Panc1 (cell line): ENCODE measurements around the gene EVL. TPM values are rescaled to one million over a fixed set of nuclear protein-coding genes. Genes with fewer than 3 reads are reported as not detected.
A peak's percentile ranks its signal among the peaks of the same experiment; 100 is the strongest.

Experiments used
- ATAC-seq: fragments of 200-7000 bp; cut with Tn5 transposase; 2 replicates; pipeline ENCODE4 v1.9.1; 2020; ENCODE audit warnings: mild to moderate bottlenecking, moderate library complexity
- BruUV-seq: library from RNA; stranded (reverse); fragments of 400-500 nt; replicated peaks from 2 replicates; lab custom pipeline; 2021; lab: Mats Ljungman, UMichigan
- CTCF ChIA-PET: fragments of 300-600 bp; sonication (Branson Sonifier 250); formaldehyde crosslinking; loops from one replicate; lab custom pipeline; 2022; ENCODE audit warnings: antibody characterized with exemption; lab: Charles Lee
- POLR2A ChIA-PET: fragments of 300-600 bp; sonication (Branson Sonifier 250); formaldehyde crosslinking; loops from one replicate; lab custom pipeline; 2022; ENCODE audit warnings: antibody characterized with exemption; lab: Charles Lee
- DNase-seq: peaks from one replicate; pipeline ENCODE4 v3.0.0-alpha.2; 2010; ENCODE audit warnings: low read depth, low spot score
- H3K27ac ChIP-seq: 2 replicates; pipeline ENCODE4 v1.5.1; 2011; ENCODE audit warnings: mild to moderate bottlenecking, low read length, inconsistent platforms
- H3K27me3 ChIP-seq: fragments of 200-500 bp; sonication (Bioruptor generic); 2 replicates; pipeline ENCODE4 v1.6.0; 2014; ENCODE audit warnings: low read length, inconsistent platforms; ENCODE audit not compliant: control insufficient read depth, insufficient read depth
- H3K36me3 ChIP-seq: fragments of 200-500 bp; sonication (Bioruptor generic); 2 replicates; pipeline ENCODE4 v1.5.1; 2014; ENCODE audit warnings: inconsistent platforms, mild to moderate bottlenecking, low read length, moderate library complexity; ENCODE audit not compliant: control insufficient read depth, insufficient read depth
- H3K4me1 ChIP-seq: 2 replicates; pipeline ENCODE4 v1.5.1; 2011; ENCODE audit warnings: inconsistent platforms, mild to moderate bottlenecking, low read length, moderate library complexity; ENCODE audit not compliant: control insufficient read depth, insufficient read depth
- H3K4me3 ChIP-seq, 2 experiments: 2 replicates each; pipeline ENCODE4 v1.5.1; 2011 to 2012; ENCODE audit warnings: low read depth in 2 of 2, low read length in 2 of 2, mild to moderate bottlenecking in 2 of 2, inconsistent platforms in 1 of 2, moderate library complexity in 1 of 2
- H3K9me3 ChIP-seq: fragments of 200-500 bp; sonication (Bioruptor generic); 2 replicates; pipeline ENCODE4 v1.5.1; 2014; ENCODE audit warnings: low read depth, mild to moderate bottlenecking, inconsistent platforms, low read length, moderate library complexity; ENCODE audit not compliant: control insufficient read depth, insufficient read depth
- POLR2AphosphoS5 ChIP-seq: IDR thresholded peaks from 2 replicates; pipeline ENCODE4 v1.6.1; 2012; ENCODE audit warnings: mild to moderate bottlenecking, low read depth, low read length, moderate library complexity
- SIN3A ChIP-seq: IDR thresholded peaks from 2 replicates; pipeline ENCODE4 v1.6.1; 2012; ENCODE audit warnings: low read depth, mild to moderate bottlenecking, low read length, moderate library complexity, borderline replicate concordance; ENCODE audit not compliant: insufficient read depth
- TCF7L2 ChIP-seq: IDR thresholded peaks from 2 replicates; pipeline ENCODE4 v1.6.1; 2011; ENCODE audit warnings: mild to moderate bottlenecking, low read depth, low read length, inconsistent platforms
- in situ Hi-C: cut with HindIII; loops from 2 replicates; pipeline ENCODE4 v1.10.0; 2016; ENCODE audit warnings: low sequenced_read_pairs, low pct_unique_long_range_greater_than_20kb
- intact Hi-C: fragments of 100-400 bp; cut with micrococcal nuclease; formaldehyde crosslinking; loops from one replicate; pipeline ENCODE4 v1.10.0; 2022; ENCODE audit not compliant: unreplicated experiment
- total RNA-seq: library from RNA; stranded (reverse); gene quantifications from one replicate; pipeline ENCODE4 v1.2.1, GENCODE V29; 2021; ENCODE audit not compliant: unreplicated experiment
- TF ChIP-seq, protein P1 (sequence below), 2 experiments: IDR thresholded peaks; 2 replicates each; pipeline ENCODE4 v1.6.1; 2011 to 2012; ENCODE audit warnings: low read depth in 2 of 2, control low read depth in 1 of 2, low read length in 1 of 2, mild to moderate bottlenecking in 1 of 2, moderate library complexity in 1 of 2; ENCODE audit not compliant: insufficient read depth in 1 of 2
- TF ChIP-seq, protein P2 (sequence below): fragments of 450-650 bp; IDR thresholded peaks from 2 replicates; pipeline ENCODE4 v1.5.1; 2017; ENCODE audit warnings: mild to moderate bottlenecking

The EVL gene
- total RNA-seq, 1 experiment from 2014 or later = 38.3 TPM

DNA sequence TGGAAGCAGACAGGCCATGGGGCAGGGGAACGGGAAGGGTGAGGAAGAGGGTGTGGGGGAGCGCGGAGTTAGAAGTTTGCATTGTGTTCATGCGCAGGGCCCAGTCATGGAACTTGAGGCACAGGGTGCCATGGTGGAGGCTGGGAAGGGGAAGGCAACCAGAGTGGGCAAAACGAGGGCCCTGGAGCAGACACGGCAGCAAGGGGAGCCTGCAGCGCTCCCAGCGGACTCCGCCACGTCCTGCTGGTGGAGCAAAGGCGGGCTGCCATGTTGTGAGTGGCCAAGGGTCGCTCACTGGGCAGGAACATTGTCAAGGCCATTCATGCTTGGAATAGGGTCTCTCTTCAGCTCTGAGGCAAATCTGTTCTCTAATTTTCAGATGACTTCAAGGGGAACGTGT is 73.7 kb downstream of the EVL start:
- in situ Hi-C loops (no loop called here), intact Hi-C loops (no loop called here)
- H3K9me3 ChIP-seq = no peaks in the 10 kb centered on the region
- no peak for TF ChIP-seq TCF7L2
- no peak for DNase-seq
- H3K4me1 ChIP-seq = no peaks in the 10 kb centered on the region
- H3K4me3 ChIP-seq = no peak overlapping the region
- H3K27ac ChIP-seq = no peak overlapping the region
- no peak for ATAC-seq
- H3K36me3 ChIP-seq = no peaks in the 10 kb centered on the region
- BruUV-seq = no TSS peak
- no peaks in the 10 kb centered on the region for H3K27me3 ChIP-seq
- ChIA-PET CTCF (interaction anchor here (1.2 kb wide), 1 partner anchor 26 kb away, joined by 3 read pairs; no protein-coding TSS in a partner anchor), POLR2A (no interaction called here)

DNA sequence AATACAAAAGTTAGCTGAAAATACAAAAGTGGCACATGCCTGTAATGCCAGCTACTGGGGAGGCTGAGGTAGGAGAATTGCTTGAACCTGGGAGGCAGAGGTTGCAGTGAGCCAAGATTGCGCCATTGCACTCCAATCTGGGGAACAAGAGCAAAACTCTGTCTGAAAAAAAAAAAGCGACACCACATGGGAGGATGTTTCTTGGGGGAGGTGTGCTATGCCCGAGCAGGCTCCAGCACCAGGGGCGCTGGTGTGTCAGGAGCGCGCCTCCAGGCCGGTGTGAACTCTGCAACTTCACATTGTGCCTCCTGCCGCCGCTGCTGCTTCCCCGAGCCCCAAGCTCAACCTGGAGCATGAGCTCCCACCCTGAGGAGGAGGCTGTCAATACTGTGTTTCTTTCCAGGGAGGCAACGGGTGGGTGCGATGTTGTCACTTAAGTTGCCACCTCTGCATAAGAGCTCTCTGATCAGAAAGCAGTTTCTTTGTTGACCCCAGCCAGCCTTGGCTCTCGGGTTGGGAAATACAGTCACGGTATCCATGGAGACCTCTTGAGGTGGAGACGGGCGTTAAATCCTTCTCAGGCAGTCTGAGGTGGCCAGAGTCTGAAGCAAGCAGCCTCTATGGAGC is 75.3 kb downstream of the EVL start:
- Histone ChIP-seq H3K4me3 (no peak overlapping the region), H3K9me3 (no peaks in the 10 kb centered on the region), H3K27me3 (no peaks in the 10 kb centered on the region), H3K36me3 (no peaks in the 10 kb centered on the region), H3K4me1 (no peaks in the 10 kb centered on the region), H3K27ac (no peak overlapping the region)
- BruUV-seq = TSS peak; percentile 63
- POLR2A ChIA-PET = no interaction called here
- DNase-seq = no peak
- in situ Hi-C loops (no loop called here), intact Hi-C loops (no loop called here)
- CTCF ChIA-PET = no interaction called here
- no peak for ATAC-seq
- no peak for TF ChIP-seq TCF7L2
- TF ChIP-seq, protein P1, sequence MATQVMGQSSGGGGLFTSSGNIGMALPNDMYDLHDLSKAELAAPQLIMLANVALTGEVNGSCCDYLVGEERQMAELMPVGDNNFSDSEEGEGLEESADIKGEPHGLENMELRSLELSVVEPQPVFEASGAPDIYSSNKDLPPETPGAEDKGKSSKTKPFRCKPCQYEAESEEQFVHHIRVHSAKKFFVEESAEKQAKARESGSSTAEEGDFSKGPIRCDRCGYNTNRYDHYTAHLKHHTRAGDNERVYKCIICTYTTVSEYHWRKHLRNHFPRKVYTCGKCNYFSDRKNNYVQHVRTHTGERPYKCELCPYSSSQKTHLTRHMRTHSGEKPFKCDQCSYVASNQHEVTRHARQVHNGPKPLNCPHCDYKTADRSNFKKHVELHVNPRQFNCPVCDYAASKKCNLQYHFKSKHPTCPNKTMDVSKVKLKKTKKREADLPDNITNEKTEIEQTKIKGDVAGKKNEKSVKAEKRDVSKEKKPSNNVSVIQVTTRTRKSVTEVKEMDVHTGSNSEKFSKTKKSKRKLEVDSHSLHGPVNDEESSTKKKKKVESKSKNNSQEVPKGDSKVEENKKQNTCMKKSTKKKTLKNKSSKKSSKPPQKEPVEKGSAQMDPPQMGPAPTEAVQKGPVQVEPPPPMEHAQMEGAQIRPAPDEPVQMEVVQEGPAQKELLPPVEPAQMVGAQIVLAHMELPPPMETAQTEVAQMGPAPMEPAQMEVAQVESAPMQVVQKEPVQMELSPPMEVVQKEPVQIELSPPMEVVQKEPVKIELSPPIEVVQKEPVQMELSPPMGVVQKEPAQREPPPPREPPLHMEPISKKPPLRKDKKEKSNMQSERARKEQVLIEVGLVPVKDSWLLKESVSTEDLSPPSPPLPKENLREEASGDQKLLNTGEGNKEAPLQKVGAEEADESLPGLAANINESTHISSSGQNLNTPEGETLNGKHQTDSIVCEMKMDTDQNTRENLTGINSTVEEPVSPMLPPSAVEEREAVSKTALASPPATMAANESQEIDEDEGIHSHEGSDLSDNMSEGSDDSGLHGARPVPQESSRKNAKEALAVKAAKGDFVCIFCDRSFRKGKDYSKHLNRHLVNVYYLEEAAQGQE (IDR thresholded peaks at IDR 0.05; ENCODE audit: insufficient read depth in 1 of 2, low read depth in 2 of 2, low read length in 1 of 2) = no peak
- TF ChIP-seq, protein P2, sequence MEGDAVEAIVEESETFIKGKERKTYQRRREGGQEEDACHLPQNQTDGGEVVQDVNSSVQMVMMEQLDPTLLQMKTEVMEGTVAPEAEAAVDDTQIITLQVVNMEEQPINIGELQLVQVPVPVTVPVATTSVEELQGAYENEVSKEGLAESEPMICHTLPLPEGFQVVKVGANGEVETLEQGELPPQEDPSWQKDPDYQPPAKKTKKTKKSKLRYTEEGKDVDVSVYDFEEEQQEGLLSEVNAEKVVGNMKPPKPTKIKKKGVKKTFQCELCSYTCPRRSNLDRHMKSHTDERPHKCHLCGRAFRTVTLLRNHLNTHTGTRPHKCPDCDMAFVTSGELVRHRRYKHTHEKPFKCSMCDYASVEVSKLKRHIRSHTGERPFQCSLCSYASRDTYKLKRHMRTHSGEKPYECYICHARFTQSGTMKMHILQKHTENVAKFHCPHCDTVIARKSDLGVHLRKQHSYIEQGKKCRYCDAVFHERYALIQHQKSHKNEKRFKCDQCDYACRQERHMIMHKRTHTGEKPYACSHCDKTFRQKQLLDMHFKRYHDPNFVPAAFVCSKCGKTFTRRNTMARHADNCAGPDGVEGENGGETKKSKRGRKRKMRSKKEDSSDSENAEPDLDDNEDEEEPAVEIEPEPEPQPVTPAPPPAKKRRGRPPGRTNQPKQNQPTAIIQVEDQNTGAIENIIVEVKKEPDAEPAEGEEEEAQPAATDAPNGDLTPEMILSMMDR = no peak
- no peak for TF ChIP-seq SIN3A
- no peak for TF ChIP-seq POLR2AphosphoS5

DNA sequence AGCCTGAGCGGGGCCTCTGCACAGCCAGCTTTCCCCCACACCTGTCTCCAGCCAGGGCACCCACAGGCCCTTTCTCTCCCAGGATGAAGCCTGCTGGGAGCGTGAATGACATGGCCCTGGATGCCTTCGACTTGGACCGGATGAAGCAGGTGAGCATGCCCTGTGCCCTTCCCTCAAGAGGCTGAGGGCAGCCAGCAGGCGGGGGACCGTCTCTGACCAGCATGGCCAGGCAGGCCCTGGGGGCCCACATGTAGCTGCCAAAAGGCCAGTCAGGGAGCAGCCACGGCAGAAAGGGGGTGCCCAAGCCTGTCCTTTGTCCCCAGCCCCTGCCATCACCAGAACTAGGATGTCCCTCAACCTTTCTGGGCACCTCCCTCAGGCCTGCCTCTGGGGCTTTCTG is 75.9 kb downstream of the EVL start:
- Histone ChIP-seq H3K4me1 (no peaks in the 10 kb centered on the region), H3K9me3 (no peaks in the 10 kb centered on the region), H3K36me3 (no peaks in the 10 kb centered on the region), H3K27ac (no peak overlapping the region), H3K4me3 (no peak overlapping the region), H3K27me3 (no peaks in the 10 kb centered on the region)
- DNase-seq (no peak), ATAC-seq (no peak)
- BruUV-seq = no TSS peak
- ChIA-PET CTCF (no interaction called here), POLR2A (no interaction called here)
- TF ChIP-seq SIN3A = no peak
- no peak for TF ChIP-seq TCF7L2
- TF ChIP-seq, protein P1 (IDR thresholded peaks at IDR 0.05; ENCODE audit: insufficient read depth in 1 of 2, low read depth in 2 of 2, low read length in 1 of 2) = no peak
- TF ChIP-seq POLR2AphosphoS5 = no peak
- TF ChIP-seq, protein P2 = no peak
- in situ Hi-C loops (no loop called here), intact Hi-C loops (no loop called here)
